GM12878 (cell line): ENCODE results near the gene ENTPD6. TPM values are rescaled to one million over a fixed set of nuclear protein-coding genes. Genes with fewer than 3 reads are reported as not detected.

ENCODE experiments used
- ATAC-seq: fragments of 200-7000 bp; cut with Tn5 transposase; 3 replicates; pipeline ENCODE4 v1.9.1; 2020; ENCODE audit warnings: mild to moderate bottlenecking, moderate library complexity
- BruUV-seq: library from RNA; stranded (reverse); fragments of 400-500 nt; replicated peaks from 2 replicates; lab custom pipeline; 2021; lab: Mats Ljungman, UMichigan
- CTCF ChIA-PET: fragments of 300-600 bp; sonication (Branson Sonifier 250); formaldehyde crosslinking; extraction: SDS; loops from one replicate; lab custom pipeline; 2021; ENCODE audit warnings: inconsistent platforms; lab: Yijun Ruan, JAX
- POLR2A ChIA-PET: fragments of 350-600 bp; formaldehyde crosslinking; extraction: SDS; loops from one replicate; lab custom pipeline; 2021; ENCODE audit warnings: inconsistent platforms; lab: Charles Lee
- RAD21 ChIA-PET: fragments of 300-600 bp; sonication (Branson Sonifier 250); formaldehyde crosslinking; loops from one replicate; lab custom pipeline; 2023; ENCODE audit warnings: antibody characterized with exemption; ENCODE audit not compliant: unreplicated experiment; lab: Charles Lee
- SMC1A ChIA-PET: fragments of 300-600 bp; sonication (Branson Sonifier 250); formaldehyde crosslinking; loops from one replicate; lab custom pipeline; 2023; ENCODE audit not compliant: unreplicated experiment, uncharacterized antibody; lab: Charles Lee
- DNase-seq: peaks from one replicate; pipeline ENCODE4 v3.0.0-alpha.2; 2011; ENCODE audit warnings: low read depth, low spot score
- FAIRE-seq: peaks from 3 replicates; lab custom pipeline; 2011; peaks lifted over from hg19 to GRCh38; lab: Jason Lieb, UNC
- H2AFZ ChIP-seq: 2 replicates; pipeline ENCODE4 v1.6.0; 2011; ENCODE audit warnings: low read depth, low read length, control low read depth; ENCODE audit not compliant: control insufficient read depth
- H3K27ac ChIP-seq: 2 replicates; pipeline ENCODE4 v1.5.1; 2011; ENCODE audit warnings: control low read depth; ENCODE audit not compliant: control insufficient read depth, insufficient read depth
- H3K27me3 ChIP-seq, 2 experiments: replicated peaks in 1 of 2; 2 replicates each; pipeline versions ENCODE4 v1.6.0 to v1.6.1; 2011; ENCODE audit warnings: low read length in 1 of 2; ENCODE audit not compliant: control insufficient read depth in 2 of 2, insufficient read depth in 2 of 2
- H3K36me3 ChIP-seq, 2 experiments: 2 replicates each; pipeline ENCODE4 v1.5.1; 2011; ENCODE audit warnings: low read length in 1 of 2; ENCODE audit not compliant: control insufficient read depth in 2 of 2, insufficient read depth in 2 of 2
- H3K4me1 ChIP-seq: 2 replicates; pipeline ENCODE4 v1.6.1; 2011; ENCODE audit warnings: mild to moderate bottlenecking, low read length, moderate library complexity, mixed read lengths; ENCODE audit not compliant: control insufficient read depth, insufficient read depth
- H3K4me2 ChIP-seq: 2 replicates; pipeline ENCODE4 v1.6.0; 2011; ENCODE audit warnings: control low read depth; ENCODE audit not compliant: control insufficient read depth, insufficient read depth
- H3K4me3 ChIP-seq: fragments of 200-600 bp; sonication (generic); 2 replicates; pipeline ENCODE4 v1.5.1; 2016
- H3K79me2 ChIP-seq: 2 replicates; pipeline ENCODE4 v1.6.0; 2011; ENCODE audit warnings: low read length; ENCODE audit not compliant: control insufficient read depth, insufficient read depth
- H3K9ac ChIP-seq: 2 replicates; pipeline ENCODE4 v1.8.0; 2011; ENCODE audit warnings: low read length, control low read depth, mixed read lengths; ENCODE audit not compliant: control insufficient read depth, insufficient read depth
- H3K9me3 ChIP-seq: replicated peaks from 3 replicates; pipeline ENCODE4 v1.5.1; 2011; ENCODE audit warnings: mild to moderate bottlenecking, low read length; ENCODE audit not compliant: control insufficient read depth, insufficient read depth
- H4K20me1 ChIP-seq: 2 replicates; pipeline ENCODE4 v1.6.0; 2011; ENCODE audit not compliant: control insufficient read depth, insufficient read depth
- ASH2L ChIP-seq: fragments of 300-600, 200-600 bp; sonication (generic); IDR thresholded peaks from 2 replicates; pipeline ENCODE4 v1.6.1; 2017; ENCODE audit warnings: low read depth, mild to moderate bottlenecking, borderline replicate concordance
- ATF3 ChIP-seq: IDR thresholded peaks from 2 replicates; pipeline ENCODE4 v1.6.1; 2011; ENCODE audit warnings: low read depth, mild to moderate bottlenecking, low read length, moderate library complexity, borderline replicate concordance; ENCODE audit errors: extremely low read depth
- BCL3 ChIP-seq: IDR thresholded peaks from 2 replicates; pipeline ENCODE4 v1.6.1; 2011; ENCODE audit warnings: borderline replicate concordance, low read depth, mild to moderate bottlenecking, moderate library complexity, low read length; ENCODE audit not compliant: insufficient read depth, poor library complexity, severe bottlenecking
- IRF5 ChIP-seq: fragments of 450-650 bp; IDR thresholded peaks from 2 replicates; pipeline ENCODE4 v1.6.1; 2017; ENCODE audit warnings: borderline replicate concordance
- MEF2A ChIP-seq: IDR thresholded peaks from 2 replicates; pipeline ENCODE4 v1.6.1; 2011; ENCODE audit warnings: low read depth, mild to moderate bottlenecking, low read length, moderate library complexity; ENCODE audit not compliant: insufficient read depth
- NFIC ChIP-seq: IDR thresholded peaks from 2 replicates; pipeline ENCODE4 v1.6.1; 2012; ENCODE audit warnings: low read depth, mild to moderate bottlenecking, inconsistent platforms, low read length, moderate library complexity
- PKNOX1 ChIP-seq: fragments of 450-650 bp; IDR thresholded peaks from 2 replicates; pipeline ENCODE4 v1.6.1; 2016; ENCODE audit warnings: mild to moderate bottlenecking
- POLR2A ChIP-seq: IDR thresholded peaks from 2 replicates; pipeline ENCODE4 v1.6.1; 2011; ENCODE audit warnings: low read depth, mild to moderate bottlenecking, low read length
- RFX5 ChIP-seq: IDR thresholded peaks from 2 replicates; pipeline ENCODE4 v1.6.1; 2011; ENCODE audit warnings: low read depth, low read length, improper control_type of control experiment
- TCF7 ChIP-seq: IDR thresholded peaks from 2 replicates; pipeline ENCODE4 v1.6.1; 2014; ENCODE audit warnings: antibody characterized with exemption, borderline replicate concordance
- YBX1 ChIP-seq: fragments of 450-650 bp; IDR thresholded peaks from 2 replicates; pipeline ENCODE4 v1.6.1; 2016; ENCODE audit warnings: antibody characterized with exemption
- ZNF384 ChIP-seq: IDR thresholded peaks from 2 replicates; pipeline ENCODE4 v1.6.1; 2012; ENCODE audit warnings: low read depth, mild to moderate bottlenecking, low read length, improper control_type of control experiment, borderline replicate concordance
- WGBS: methylation state at CpG from one replicate; pipeline ENCODE4 v1.1.6; 2016; ENCODE audit warnings: low lambda C conversion rate; ENCODE audit not compliant: insufficient replicate concordance, insufficient coverage; ENCODE audit errors: missing lambda C conversion rate; 5-methylcytosine and 5-hydroxymethylcytosine counted together
- in situ Hi-C: fragments of 300-500 bp; cut with MboI; formaldehyde crosslinking; loops from 9 replicates; pipeline ENCODE4 v1.14.3; 2018; ENCODE audit warnings: mixed read lengths
- intact Hi-C: fragments of 100-400 bp; cut with micrococcal nuclease; formaldehyde crosslinking; loops from one replicate; pipeline ENCODE4 v1.14.2; 2022; ENCODE audit not compliant: unreplicated experiment
- polyA plus RNA-seq, 11 experiments: library from polyadenylated mRNA; depleted of rRNA in 4 of 11; unstranded in 6 of 11; stranded (reverse) in 5 of 11; fragments of >200 nt; fragmentation: Nextera tagmentation in 4 of 11; fragmentation: Illumina TruSeq in 1 of 11; extraction: Ambion mirVana in 4 of 11; extraction: Trizol in 1 of 11; gene quantifications; 1 replicate in 1 of 11; 2 replicates in 10 of 11; pipeline versions ENCODE4 v1.2.1 to v1.2.3, GENCODE V29; 2011 to 2016; ENCODE audit warnings: inconsistent platforms in 2 of 11, missing spikeins in 2 of 11, low read depth in 1 of 11
- total RNA-seq, 4 experiments: library from RNA; depleted of rRNA in 3 of 4; stranded (reverse); fragments of >200 nt in 3 of 4; fragmentation: Illumina TruSeq in 1 of 4; extraction: Trizol in 1 of 4; gene quantifications; 2 replicates each; pipeline versions ENCODE4 v1.2.1 to v1.2.3, GENCODE V29; 2013 to 2021

The ENTPD6 gene
- total and polyA plus RNA-seq, 10 of the 15 experiments (the other 5 are each of a cell fraction or from before 2014, with no cell fraction given): 0.53 to 45.4 (median 31.1) TPM

GRCh38 chr20:25251558-25251957 is 56.0 kb downstream of the ENTPD6 start:
- POLR2A ChIA-PET: no interaction called here
- SMC1A ChIA-PET: interaction anchor here (1.0 to 1.5 kb wide), 3 partner anchors 10 to 49 kb away, joined by 3 to 4 read pairs (median 3); no protein-coding TSS in a partner anchor
- 97% methylated on average over 4 of the region's 4 CpGs for WGBS
- no TSS peak for BruUV-seq
- in situ Hi-C loops (loop anchor here (25.0 kb wide), 1 partner anchor 1889 kb away; the partner anchor contains the start of genes GZF1 and NXT1), intact Hi-C loops (no loop called here)
- ATAC-seq (no peak), FAIRE-seq (no peak), DNase-seq (no peak)
- Histone ChIP-seq H3K36me3 (no peaks in the 10 kb centered on the region; a peak in 2 of 4 replicates), H3K4me2 (no peak overlapping the region), H3K9me3 (no peaks in the 10 kb centered on the region), H2AFZ (no peak overlapping the region), H3K27me3 (no peaks in the 10 kb centered on the region), H3K79me2 (peaks cover 29% of the 10 kb centered on the region), H3K4me3 (no peak overlapping the region), H3K4me1 (peaks cover 23% of the 10 kb centered on the region), H3K27ac (no peak overlapping the region), H3K9ac (no peak overlapping the region), H4K20me1 (0 out of 2 replicates have a peak, but pooled peaks cover 3% of the 10 kb centered on the region)
- TF ChIP-seq YBX1 (no peak), MEF2A (no peak), ZNF384 (no peak), NFIC (no peak), POLR2A (no peak)
- CTCF ChIA-PET: interaction anchor here (3.3 kb wide), 1 partner anchor 148 kb away, joined by 18 read pairs; no protein-coding TSS in a partner anchor
- RAD21 ChIA-PET: interaction anchor here (1.3 kb wide), 1 partner anchor 146 kb away, joined by 3 read pairs; no protein-coding TSS in a partner anchor

GRCh38 chr20:25252230-25252651 is 56.7 kb downstream of the ENTPD6 start:
- H3K4me2 ChIP-seq: 0 out of 2 replicates have a peak overlapping the region, but pooled peaks have one; percentile 7
- in situ Hi-C loops (loop anchor here (25.0 kb wide), 1 partner anchor 1890 kb away; the partner anchor contains the start of genes GZF1 and NXT1), intact Hi-C loops (no loop called here)
- BruUV-seq: no TSS peak
- H3K9me3 ChIP-seq: no peaks in the 10 kb centered on the region
- RAD21 ChIA-PET: interaction anchor here (1.3 to 1.4 kb wide), 2 partner anchors 145 to 147 kb away, joined by 3 to 5 read pairs; no protein-coding TSS in a partner anchor
- WGBS: 87% methylated on average over 6 of the region's 6 CpGs
- peaks cover 29% of the 10 kb centered on the region for H3K79me2 ChIP-seq
- FAIRE-seq: no peak
- H3K4me1 ChIP-seq: peaks cover 19% of the 10 kb centered on the region
- DNase-seq: no peak
- no peak overlapping the region for H3K9ac ChIP-seq
- SMC1A ChIA-PET: interaction anchor here (1.0 kb wide), 1 partner anchor 29 kb away, joined by 3 read pairs; no protein-coding TSS in a partner anchor
- POLR2A ChIA-PET: no interaction called here
- no peak overlapping the region for H3K27ac ChIP-seq
- CTCF ChIA-PET: interaction anchor here (3.3 kb wide), 1 partner anchor 147 kb away, joined by 18 read pairs; no protein-coding TSS in a partner anchor
- no peak overlapping the region for H2AFZ ChIP-seq
- H3K4me3 ChIP-seq: no peak overlapping the region
- 0 out of 2 replicates have a peak, but pooled peaks cover 3% of the 10 kb centered on the region for H4K20me1 ChIP-seq
- H3K36me3 ChIP-seq: no peaks in the 10 kb centered on the region; a peak in 2 of 4 replicates
- no peaks in the 10 kb centered on the region for H3K27me3 ChIP-seq
- ATAC-seq: no peak
- TF ChIP-seq IRF5 (no peak), ASH2L (no peak), ATF3 (no peak), BCL3 (no peak), RFX5 (no peak), TCF7 (no peak), PKNOX1 (no peak)
